GM18909 (cell line): Measurements from ENCODE around the gene USP5.
A peak's percentile ranks its signal among the peaks of the same experiment; 100 is the strongest.
"Not testable (repeated sequence)": the region's sequence is repeated elsewhere in the genome, so short reads cannot be mapped to it uniquely, and the experiment has no call there.

Experiments
- ATAC-seq: cut with Tn5 transposase; IDR thresholded peaks from one replicate; pipeline ENCODE4 v1.9.1; 2021; ENCODE audit warnings: mild to moderate bottlenecking; ENCODE audit not compliant: unreplicated experiment, poor library complexity

USP5 gene

GRCh38 chr12:6905414-6906040, 53.6 kb downstream of the USP5 start:
- no peak for ATAC-seq

DNA sequence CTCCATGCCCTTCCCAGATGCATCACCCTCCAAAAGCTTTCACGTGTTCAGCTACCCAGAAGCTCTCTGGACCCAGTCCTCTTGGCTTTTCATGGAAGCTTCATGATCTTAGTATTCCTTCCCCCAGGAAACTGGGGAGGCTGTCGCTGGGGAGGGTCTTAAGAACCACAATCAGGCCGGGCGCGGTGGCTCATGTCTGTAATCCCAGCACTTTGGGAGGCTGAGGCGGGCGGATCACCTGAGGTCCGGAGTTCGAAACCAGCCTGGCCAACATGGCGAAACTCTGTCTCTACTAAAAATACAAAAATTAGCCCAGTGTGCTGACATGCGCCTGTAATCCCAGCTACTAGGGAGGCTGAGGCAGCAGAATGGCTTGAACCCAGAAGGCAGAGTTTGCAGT, 56.2 kb downstream of the USP5 start:
- ATAC-seq: not testable (repeated sequence)

DNA sequence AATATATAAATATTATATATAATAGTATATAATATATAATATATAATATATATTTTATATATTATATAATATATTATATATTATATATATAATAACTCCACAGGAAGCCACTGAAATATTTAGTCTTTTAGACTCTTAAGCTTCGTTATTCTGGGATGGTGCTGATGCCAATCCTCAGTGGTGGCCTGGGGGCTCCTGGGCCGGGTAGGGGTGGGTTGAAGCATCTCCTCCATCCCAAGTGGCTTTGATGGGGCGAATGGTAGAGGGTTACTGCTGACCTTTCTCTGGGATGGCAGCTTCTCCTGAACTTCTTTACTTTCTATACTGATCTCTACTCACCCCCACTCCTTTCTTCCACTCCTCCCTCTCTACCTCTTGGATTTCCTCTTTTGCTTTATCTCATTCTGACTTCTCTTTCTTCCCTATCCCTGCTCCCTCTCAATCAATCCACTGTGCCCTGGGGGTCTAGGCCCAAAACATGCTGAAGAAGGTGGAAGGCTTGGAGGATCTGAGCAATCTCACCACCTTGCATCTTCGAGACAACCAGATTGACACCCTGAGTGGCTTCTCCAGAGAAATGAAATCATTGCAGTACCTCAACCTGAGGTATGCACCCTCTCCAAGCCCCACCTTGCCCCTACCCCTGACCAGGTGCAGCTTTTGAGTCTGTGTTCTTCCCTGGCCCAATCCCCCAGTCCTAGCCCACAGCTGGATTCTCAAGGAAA, 57.6 kb downstream of the USP5 start:
- ATAC-seq: no peak

- no peak for ATAC-seq
Observed at GRCh38 chr12:6912164-6912935, 60.4 kb downstream of the USP5 start.

GRCh38 chr12:6914246-6914946, 62.4 kb downstream of the USP5 start, which contains the start of gene ENO2:
Gene ENO2 (plus strand): TSS chr12:6914580. CDS start chr12:6915833, 1,253 bp downstream.
- ATAC-seq: peak; percentile 76

- no peak for ATAC-seq
Observed at GRCh38 chr12:6914947-6915788, 63.2 kb downstream of the USP5 start.

- no peak for ATAC-seq
Observed at GRCh38 chr12:6915789-6916285, 63.9 kb downstream of the USP5 start.
